PC-3 (cell line): Measurements from ENCODE around the gene ZBTB33. TPM values are rescaled to one million over a fixed set of nuclear protein-coding genes. Genes with fewer than 3 reads are reported as not detected.

Experiments used
- ATAC-seq: fragments of 200-7000 bp; cut with Tn5 transposase; 2 replicates; pipeline ENCODE4 v1.9.1; 2020; ENCODE audit warnings: mild to moderate bottlenecking, moderate library complexity
- BruUV-seq: library from RNA; stranded (reverse); fragments of 400-500 nt; replicated peaks from 2 replicates; lab custom pipeline; 2021; lab: Mats Ljungman, UMichigan
- CTCF ChIA-PET: fragments of 300-600 bp; sonication (Branson Sonifier 250); formaldehyde crosslinking; loops from one replicate; lab custom pipeline; 2022; ENCODE audit warnings: antibody characterized with exemption; lab: Charles Lee
- POLR2A ChIA-PET: fragments of 300-600 bp; sonication (Branson Sonifier 250); formaldehyde crosslinking; loops from one replicate; lab custom pipeline; 2022; ENCODE audit warnings: antibody characterized with exemption; ENCODE audit not compliant: unreplicated experiment; lab: Charles Lee
- DNase-seq: peaks from one replicate; pipeline ENCODE4 v3.0.0-alpha.2; 2015
- H2AFZ ChIP-seq: fragments of 300-600 bp; sonication (generic); 2 replicates; pipeline ENCODE4 v1.6.0; 2016; ENCODE audit warnings: antibody characterized with exemption, low read length
- H3F3A ChIP-seq: fragments of 300-600 bp; sonication (generic); one replicate; pipeline ENCODE4 v1.6.0; 2017; ENCODE audit warnings: antibody characterized with exemption, low read length, control low read depth, mild to moderate bottlenecking; ENCODE audit not compliant: unreplicated experiment
- H3K27ac ChIP-seq: fragments of 300-600 bp; sonication (generic); 2 replicates; pipeline ENCODE4 v1.5.1; 2016; ENCODE audit warnings: mild to moderate bottlenecking, low read length
- H3K27me3 ChIP-seq: fragments of 300-600 bp; sonication (generic); 2 replicates; pipeline ENCODE4 v1.6.1; 2016; ENCODE audit warnings: low read length, mixed read lengths
- H3K36me3 ChIP-seq: fragments of 300-600 bp; sonication (generic); 2 replicates; pipeline ENCODE4 v1.6.1; 2016; ENCODE audit warnings: low read depth, mixed run types, low read length, mixed read lengths
- H3K4me1 ChIP-seq: fragments of 300-600 bp; sonication (generic); 2 replicates; pipeline ENCODE4 v1.5.1; 2016; ENCODE audit warnings: low read length; ENCODE audit not compliant: insufficient read depth
- H3K4me2 ChIP-seq: fragments of 300-600 bp; sonication (generic); 2 replicates; pipeline ENCODE4 v1.6.0; 2016; ENCODE audit warnings: low read length
- H3K4me3 ChIP-seq: fragments of 300-600 bp; sonication (generic); 2 replicates; pipeline ENCODE4 v1.5.1; 2016; ENCODE audit warnings: mild to moderate bottlenecking, low read length, mixed read lengths
- H3K79me2 ChIP-seq: fragments of 300-600 bp; sonication (generic); 2 replicates; pipeline ENCODE4 v1.6.1; 2017; ENCODE audit warnings: low read length, mixed read lengths
- H3K9ac ChIP-seq: fragments of 300-600 bp; sonication (generic); 2 replicates; pipeline ENCODE4 v1.6.0; 2016; ENCODE audit warnings: mild to moderate bottlenecking, low read length
- H3K9me2 ChIP-seq: fragments of 300-600 bp; sonication (generic); replicated peaks from 2 replicates; pipeline ENCODE4 v1.6.1; 2016; ENCODE audit warnings: mixed run types, low read length, mixed read lengths
- H3K9me3 ChIP-seq: fragments of 300-600 bp; sonication (generic); 2 replicates; pipeline ENCODE4 v1.6.1; 2016; ENCODE audit warnings: low read length, mixed read lengths
- H4K20me1 ChIP-seq: fragments of 300-600 bp; sonication (generic); 2 replicates; pipeline ENCODE4 v1.6.1; 2016; ENCODE audit warnings: low read length, mixed read lengths
- CTCF ChIP-seq: fragments of 300-600 bp; sonication (generic); conservative IDR thresholded peaks from 2 replicates; pipeline ENCODE4 v1.5.1; 2017; ENCODE audit warnings: antibody characterized with exemption, low read depth, mild to moderate bottlenecking, low read length
- EZH2 ChIP-seq: fragments of 300-600 bp; sonication (generic); IDR thresholded peaks from one replicate; pipeline ENCODE4 v1.6.1; 2017; ENCODE audit warnings: antibody characterized with exemption, mild to moderate bottlenecking, low read length; ENCODE audit not compliant: unreplicated experiment
- EZH2phosphoT487 ChIP-seq: fragments of 300-600 bp; sonication (generic); IDR thresholded peaks from 2 replicates; pipeline ENCODE4 v1.6.1; 2018; ENCODE audit warnings: mild to moderate bottlenecking, antibody characterized with exemption, low read length, borderline replicate concordance
- intact Hi-C: fragments of 100-400 bp; cut with micrococcal nuclease; formaldehyde crosslinking; loops from 2 replicates; pipeline ENCODE4 v1.9.0; 2023
- total RNA-seq: library from RNA; depleted of rRNA; stranded (reverse); fragments of >200 nt; gene quantifications from 2 replicates; pipeline ENCODE4 v1.2.3, GENCODE V29; 2014

Gene ZBTB33
- total RNA-seq, 1 experiment from 2014 or later = 14.3 TPM

GRCh38 chrX:120251471-120252011 lies 929 bp downstream of the ZBTB33 start:
- peaks cover 42% of the 10 kb centered on the region for H3K79me2 ChIP-seq
- ATAC-seq (peak; percentile 1; the same call in 1 of the 2 replicates), DNase-seq (peak; percentile 68)
- no peaks in the 10 kb centered on the region for H3F3A ChIP-seq
- ChIA-PET POLR2A (no interaction called here), CTCF (interaction anchor here (0.6 kb wide), 1 partner anchor 66 kb away, joined by 3 read pairs; no protein-coding TSS in a partner anchor)
- peak overlapping the region; percentile 65 for H3K27ac ChIP-seq
- TF ChIP-seq CTCF (no peak), EZH2 (no peak), EZH2phosphoT487 (no peak)
- H3K4me3 ChIP-seq = peak overlapping the region; percentile 96
- no peaks in the 10 kb centered on the region for H3K9me2 ChIP-seq
- peaks cover 8% of the 10 kb centered on the region for H3K4me1 ChIP-seq
- peaks cover 18% of the 10 kb centered on the region for H3K36me3 ChIP-seq
- no peaks in the 10 kb centered on the region for H3K9me3 ChIP-seq
- peak overlapping the region; percentile 94 for H3K9ac ChIP-seq
- H3K4me2 ChIP-seq = peak overlapping the region; percentile 84
- BruUV-seq = TSS peak; percentile 59
- no peaks in the 10 kb centered on the region for H3K27me3 ChIP-seq
- H2AFZ ChIP-seq = peak overlapping the region; percentile 88
- intact Hi-C loops = loop anchor here (5.0 kb wide), 2 partner anchors 56 to 201 kb away; no protein-coding TSS in a partner anchor
- peaks cover 14% of the 10 kb centered on the region for H4K20me1 ChIP-seq

- Histone ChIP-seq H3K9me3 (no peaks in the 10 kb centered on the region), H3K4me1 (peaks cover 8% of the 10 kb centered on the region), H3F3A (no peaks in the 10 kb centered on the region), H3K9ac (no peak overlapping the region), H4K20me1 (peaks cover 14% of the 10 kb centered on the region), H3K79me2 (peaks cover 42% of the 10 kb centered on the region), H3K27me3 (no peaks in the 10 kb centered on the region), H3K9me2 (no peaks in the 10 kb centered on the region), H3K27ac (no peak overlapping the region), H3K4me3 (no peak overlapping the region), H3K4me2 (no peak overlapping the region), H3K36me3 (peaks cover 18% of the 10 kb centered on the region), H2AFZ (no peak overlapping the region)
- CTCF ChIA-PET = interaction anchor here (0.6 kb wide), 1 partner anchor 1608 kb away, joined by 7 read pairs; no protein-coding TSS in a partner anchor
- no TSS peak for BruUV-seq
- POLR2A ChIA-PET = no interaction called here
- no peak for DNase-seq
- ATAC-seq = no peak
- intact Hi-C loops = loop anchor here (5.0 kb wide), 2 partner anchors 54 to 199 kb away; no protein-coding TSS in a partner anchor
- TF ChIP-seq EZH2 = no peak
These were observed 3.2 kb downstream of the ZBTB33 start for GRCh38 chrX:120253784-120254183.

- H3K36me3 ChIP-seq = no peaks in the 10 kb centered on the region
- H3K4me3 ChIP-seq = no peak overlapping the region
- intact Hi-C loops = no loop called here
- no peak overlapping the region for H3K9ac ChIP-seq
- H3K9me3 ChIP-seq = no peaks in the 10 kb centered on the region
- TF ChIP-seq EZH2 (no peak), CTCF (no peak), EZH2phosphoT487 (no peak)
- H3K4me1 ChIP-seq = no peaks in the 10 kb centered on the region
- no peaks in the 10 kb centered on the region; the same call in 1 of the 2 replicates for H3K79me2 ChIP-seq
- H2AFZ ChIP-seq = no peak overlapping the region
- no peaks in the 10 kb centered on the region for H4K20me1 ChIP-seq
- no peak overlapping the region for H3K4me2 ChIP-seq
- CTCF ChIA-PET = no interaction called here
- no peak for ATAC-seq
- DNase-seq = no peak
- H3F3A ChIP-seq = no peaks in the 10 kb centered on the region
- H3K27ac ChIP-seq = no peak overlapping the region
- no peaks in the 10 kb centered on the region for H3K9me2 ChIP-seq
- no TSS peak for BruUV-seq
- no peaks in the 10 kb centered on the region for H3K27me3 ChIP-seq
- POLR2A ChIA-PET = no interaction called here
These were observed 9.8 kb downstream of the ZBTB33 start for GRCh38 chrX:120260369-120260768.
